GM12878 (cell line): ENCODE data around the gene LRP5. TPM values are rescaled to one million over a fixed set of nuclear protein-coding genes. Genes with fewer than 3 reads are reported as not detected.

Experiments
- ATAC-seq: fragments of 200-7000 bp; cut with Tn5 transposase; 3 replicates; pipeline ENCODE4 v1.9.1; 2020; ENCODE audit warnings: mild to moderate bottlenecking, moderate library complexity
- BruUV-seq: library from RNA; stranded (reverse); fragments of 400-500 nt; replicated peaks from 2 replicates; lab custom pipeline; 2021; lab: Mats Ljungman, UMichigan
- CTCF ChIA-PET: fragments of 300-600 bp; sonication (Branson Sonifier 250); formaldehyde crosslinking; extraction: SDS; loops from one replicate; lab custom pipeline; 2021; ENCODE audit warnings: inconsistent platforms; lab: Yijun Ruan, JAX
- POLR2A ChIA-PET: fragments of 350-600 bp; formaldehyde crosslinking; extraction: SDS; loops from one replicate; lab custom pipeline; 2021; ENCODE audit warnings: inconsistent platforms; lab: Charles Lee
- RAD21 ChIA-PET: fragments of 300-600 bp; sonication (Branson Sonifier 250); formaldehyde crosslinking; loops from one replicate; lab custom pipeline; 2023; ENCODE audit warnings: antibody characterized with exemption; ENCODE audit not compliant: unreplicated experiment; lab: Charles Lee
- SMC1A ChIA-PET: fragments of 300-600 bp; sonication (Branson Sonifier 250); formaldehyde crosslinking; loops from one replicate; lab custom pipeline; 2023; ENCODE audit not compliant: unreplicated experiment, uncharacterized antibody; lab: Charles Lee
- DNase-seq: peaks from one replicate; pipeline ENCODE4 v3.0.0-alpha.2; 2011; ENCODE audit warnings: low read depth, low spot score
- FAIRE-seq: peaks from 3 replicates; lab custom pipeline; 2011; peaks lifted over from hg19 to GRCh38; lab: Jason Lieb, UNC
- H2AFZ ChIP-seq: 2 replicates; pipeline ENCODE4 v1.6.0; 2011; ENCODE audit warnings: low read depth, low read length, control low read depth; ENCODE audit not compliant: control insufficient read depth
- H3K27ac ChIP-seq: 2 replicates; pipeline ENCODE4 v1.5.1; 2011; ENCODE audit warnings: control low read depth; ENCODE audit not compliant: control insufficient read depth, insufficient read depth
- H3K27me3 ChIP-seq, 2 experiments: replicated peaks in 1 of 2; 2 replicates each; pipeline versions ENCODE4 v1.6.0 to v1.6.1; 2011; ENCODE audit warnings: low read length in 1 of 2; ENCODE audit not compliant: control insufficient read depth in 2 of 2, insufficient read depth in 2 of 2
- H3K36me3 ChIP-seq, 2 experiments: 2 replicates each; pipeline ENCODE4 v1.5.1; 2011; ENCODE audit warnings: low read length in 1 of 2; ENCODE audit not compliant: control insufficient read depth in 2 of 2, insufficient read depth in 2 of 2
- H3K4me1 ChIP-seq: 2 replicates; pipeline ENCODE4 v1.6.1; 2011; ENCODE audit warnings: mild to moderate bottlenecking, low read length, moderate library complexity, mixed read lengths; ENCODE audit not compliant: control insufficient read depth, insufficient read depth
- H3K4me2 ChIP-seq: 2 replicates; pipeline ENCODE4 v1.6.0; 2011; ENCODE audit warnings: control low read depth; ENCODE audit not compliant: control insufficient read depth, insufficient read depth
- H3K4me3 ChIP-seq: fragments of 200-600 bp; sonication (generic); 2 replicates; pipeline ENCODE4 v1.5.1; 2016
- H3K79me2 ChIP-seq: 2 replicates; pipeline ENCODE4 v1.6.0; 2011; ENCODE audit warnings: low read length; ENCODE audit not compliant: control insufficient read depth, insufficient read depth
- H3K9ac ChIP-seq: 2 replicates; pipeline ENCODE4 v1.8.0; 2011; ENCODE audit warnings: low read length, control low read depth, mixed read lengths; ENCODE audit not compliant: control insufficient read depth, insufficient read depth
- H3K9me3 ChIP-seq: replicated peaks from 3 replicates; pipeline ENCODE4 v1.5.1; 2011; ENCODE audit warnings: mild to moderate bottlenecking, low read length; ENCODE audit not compliant: control insufficient read depth, insufficient read depth
- H4K20me1 ChIP-seq: 2 replicates; pipeline ENCODE4 v1.6.0; 2011; ENCODE audit not compliant: control insufficient read depth, insufficient read depth
- BCL3 ChIP-seq: IDR thresholded peaks from 2 replicates; pipeline ENCODE4 v1.6.1; 2011; ENCODE audit warnings: borderline replicate concordance, low read depth, mild to moderate bottlenecking, moderate library complexity, low read length; ENCODE audit not compliant: insufficient read depth, poor library complexity, severe bottlenecking
- BCLAF1 ChIP-seq: fragments of 450-650 bp; IDR thresholded peaks from 2 replicates; pipeline ENCODE4 v1.6.1; 2017; ENCODE audit warnings: antibody characterized with exemption, mild to moderate bottlenecking, moderate library complexity
- CHD4 ChIP-seq: fragments of 200-600 bp; sonication (generic); IDR thresholded peaks from 2 replicates; pipeline ENCODE4 v1.6.1; 2016; ENCODE audit warnings: mild to moderate bottlenecking
- E2F4 ChIP-seq: IDR thresholded peaks from 2 replicates; pipeline ENCODE4 v1.6.1; 2012; ENCODE audit warnings: low read depth, low read length, improper control_type of control experiment
- EZH2 ChIP-seq: IDR thresholded peaks from 2 replicates; pipeline ENCODE4 v1.6.1; 2012; ENCODE audit warnings: low read depth, mild to moderate bottlenecking, control low read depth, inconsistent platforms, low read length, borderline replicate concordance; ENCODE audit not compliant: control insufficient read depth
- FOS ChIP-seq: IDR thresholded peaks from 3 replicates; pipeline ENCODE4 v1.6.1; 2011; ENCODE audit warnings: borderline replicate concordance; ENCODE audit not compliant: insufficient read length; ENCODE audit errors: extremely low read depth
- GABPA ChIP-seq: IDR thresholded peaks from 2 replicates; pipeline ENCODE4 v1.6.1; 2014; ENCODE audit warnings: antibody characterized with exemption, low read depth, mild to moderate bottlenecking, inconsistent platforms
- IKZF1 ChIP-seq: fragments of 450-650 bp; conservative IDR thresholded peaks from 2 replicates; pipeline ENCODE4 v1.6.1; 2017; ENCODE audit warnings: antibody characterized with exemption, mild to moderate bottlenecking
- MAX ChIP-seq: IDR thresholded peaks from 2 replicates; pipeline ENCODE4 v1.6.1; 2012; ENCODE audit warnings: low read depth, low read length, improper control_type of control experiment
- POLR2AphosphoS2 ChIP-seq: IDR thresholded peaks from 2 replicates; pipeline ENCODE4 v1.6.1; 2011; ENCODE audit warnings: low read depth, mild to moderate bottlenecking, low read length, improper control_type of control experiment, moderate library complexity
- SRF ChIP-seq, 2 experiments: IDR thresholded peaks; 2 replicates each; pipeline ENCODE4 v1.6.1; 2011; ENCODE audit warnings: low read depth in 2 of 2, low read length in 2 of 2, mild to moderate bottlenecking in 1 of 2, moderate library complexity in 1 of 2
- TARDBP ChIP-seq: IDR thresholded peaks from 2 replicates; pipeline ENCODE4 v1.6.1; 2016; ENCODE audit warnings: borderline replicate concordance
- ZBTB11 ChIP-seq: fragments of 450-650 bp; formaldehyde crosslinking; IDR thresholded peaks from 2 replicates; pipeline ENCODE4 v1.5.0; 2022; ENCODE audit warnings: mild to moderate bottlenecking, missing genetic modification characterization
- WGBS: methylation state at CpG from one replicate; pipeline ENCODE4 v1.1.6; 2016; ENCODE audit warnings: low lambda C conversion rate; ENCODE audit not compliant: insufficient replicate concordance, insufficient coverage; ENCODE audit errors: missing lambda C conversion rate; 5-methylcytosine and 5-hydroxymethylcytosine counted together
- in situ Hi-C: fragments of 300-500 bp; cut with MboI; formaldehyde crosslinking; loops from 9 replicates; pipeline ENCODE4 v1.14.3; 2018; ENCODE audit warnings: mixed read lengths
- intact Hi-C: fragments of 100-400 bp; cut with micrococcal nuclease; formaldehyde crosslinking; loops from one replicate; pipeline ENCODE4 v1.14.2; 2022; ENCODE audit not compliant: unreplicated experiment
- polyA plus RNA-seq, 11 experiments: library from polyadenylated mRNA; depleted of rRNA in 4 of 11; unstranded in 6 of 11; stranded (reverse) in 5 of 11; fragments of >200 nt; fragmentation: Nextera tagmentation in 4 of 11; fragmentation: Illumina TruSeq in 1 of 11; extraction: Ambion mirVana in 4 of 11; extraction: Trizol in 1 of 11; gene quantifications; 1 replicate in 1 of 11; 2 replicates in 10 of 11; pipeline versions ENCODE4 v1.2.1 to v1.2.3, GENCODE V29; 2011 to 2016; ENCODE audit warnings: inconsistent platforms in 2 of 11, missing spikeins in 2 of 11, low read depth in 1 of 11
- total RNA-seq, 4 experiments: library from RNA; depleted of rRNA in 3 of 4; stranded (reverse); fragments of >200 nt in 3 of 4; fragmentation: Illumina TruSeq in 1 of 4; extraction: Trizol in 1 of 4; gene quantifications; 2 replicates each; pipeline versions ENCODE4 v1.2.1 to v1.2.3, GENCODE V29; 2013 to 2021

The LRP5 gene
- total and polyA plus RNA-seq, 10 of the 15 experiments (the other 5 are each of a cell fraction or from before 2014, with no cell fraction given), result 0.37 to 34.0 (median 6.6) TPM

- 66% methylated on average over 9 of the region's 9 CpGs for WGBS
- no peak overlapping the region for H3K4me2 ChIP-seq
- no peak for TF ChIP-seq E2F4
- TF ChIP-seq EZH2, result no peak
- TF ChIP-seq IKZF1, result no peak
- TF ChIP-seq ZBTB11, result no peak
- TF ChIP-seq GABPA, result no peak
- TF ChIP-seq BCL3, result no peak
- TF ChIP-seq TARDBP, result no peak
- no peak for TF ChIP-seq MAX
- no peak for TF ChIP-seq BCLAF1
- TF ChIP-seq FOS, result no peak
- no peak for TF ChIP-seq SRF (IDR thresholded peaks at IDR 0.05; ENCODE audit: low read depth in 2 of 2, low read length in 2 of 2)
- no peak for TF ChIP-seq POLR2AphosphoS2
- TF ChIP-seq CHD4, result no peak
Measured at GRCh38 chr11:68324241-68324640, 11.8 kb downstream of the LRP5 start.

More at GRCh38 chr11:68324241-68324640, 11.8 kb downstream of the LRP5 start:
- FAIRE-seq, result no peak
- peaks cover 2% of the 10 kb centered on the region for H4K20me1 ChIP-seq
- intact Hi-C loops, result no loop called here
- no peak overlapping the region for H2AFZ ChIP-seq
- ChIA-PET CTCF (no interaction called here), RAD21 (no interaction called here), SMC1A (no interaction called here), POLR2A (no interaction called here)
- H3K79me2 ChIP-seq, result peaks cover 8% of the 10 kb centered on the region
- no peak for ATAC-seq
- peaks cover 8% of the 10 kb centered on the region for H3K4me1 ChIP-seq
- H3K27me3 ChIP-seq, result no peaks in the 10 kb centered on the region
- H3K36me3 ChIP-seq, result peaks cover 0 to 1% of the 10 kb centered on the region in 2 experiments; a peak in 2 of 4 replicates
- no peak overlapping the region for H3K4me3 ChIP-seq
- no TSS peak for BruUV-seq
- H3K9ac ChIP-seq, result no peak overlapping the region
- no peak overlapping the region for H3K27ac ChIP-seq
- in situ Hi-C loops, result no loop called here
- H3K9me3 ChIP-seq, result no peaks in the 10 kb centered on the region
- DNase-seq, result no peak
